Neural progenitor cell (in vitro differentiated cells): ENCODE data around the gene SLC6A5. TPM values are rescaled to one million over a fixed set of nuclear protein-coding genes. Genes with fewer than 3 reads are reported as not detected.
A peak's percentile ranks its signal among the peaks of the same experiment; 100 is the strongest.

Experiments used
- DNase-seq: peaks from one replicate; pipeline ENCODE4 v3.0.0-alpha.2; 2016; ENCODE audit warnings: low spot score
- H2AFZ ChIP-seq: fragments of 200-600 bp; sonication (generic); replicated peaks from 2 replicates; pipeline ENCODE4 v1.6.1; 2016; ENCODE audit warnings: antibody characterized with exemption
- H3F3A ChIP-seq: fragments of 200-600 bp; sonication (generic); 2 replicates; pipeline ENCODE4 v1.6.1; 2016; ENCODE audit warnings: antibody characterized with exemption, low read depth
- H3K27ac ChIP-seq: fragments of 200-600 bp; sonication (generic); 2 replicates; pipeline ENCODE4 v1.5.1; 2016; ENCODE audit warnings: mild to moderate bottlenecking
- H3K27me3 ChIP-seq: fragments of 200-600 bp; sonication (generic); 2 replicates; pipeline ENCODE4 v1.6.1; 2016; ENCODE audit warnings: mild to moderate bottlenecking, moderate library complexity
- H3K36me3 ChIP-seq: fragments of 200-600 bp; sonication (generic); 2 replicates; pipeline ENCODE4 v1.5.1; 2016
- H3K4me1 ChIP-seq: fragments of 200-600 bp; sonication (generic); 2 replicates; pipeline ENCODE4 v1.6.1; 2016; ENCODE audit warnings: mixed run types
- H3K4me2 ChIP-seq: fragments of 200-600 bp; sonication (generic); 2 replicates; pipeline ENCODE4 v1.6.1; 2016
- H3K4me3 ChIP-seq: fragments of 200-600 bp; sonication (generic); 2 replicates; pipeline ENCODE4 v1.5.1; 2016
- H3K79me2 ChIP-seq: fragments of 200-600 bp; sonication (generic); 2 replicates; pipeline ENCODE4 v1.6.1; 2016; ENCODE audit warnings: low read depth
- H3K9ac ChIP-seq: fragments of 200-600 bp; sonication (generic); 2 replicates; pipeline ENCODE4 v1.6.1; 2016
- H3K9me3 ChIP-seq: fragments of 200-600 bp; sonication (generic); 2 replicates; pipeline ENCODE4 v1.5.1; 2016; ENCODE audit warnings: low read depth
- H4K20me1 ChIP-seq: fragments of 200-600 bp; sonication (generic); 2 replicates; pipeline ENCODE4 v1.6.1; 2016; ENCODE audit warnings: low read depth
- H3K27ac Mint-ChIP-seq: 3 replicates; pipeline ENCODE4 v1.8.0; 2021; ENCODE audit warnings: mixed read lengths
- H3K27me3 Mint-ChIP-seq: 2 replicates; pipeline ENCODE4 v1.8.0; 2022; ENCODE audit warnings: low read depth, mild to moderate bottlenecking, inconsistent platforms, moderate library complexity, mixed read lengths; ENCODE audit not compliant: insufficient read depth
- H3K36me3 Mint-ChIP-seq: 3 replicates; pipeline ENCODE4 v1.8.0; 2021; ENCODE audit warnings: mixed read lengths
- H3K4me1 Mint-ChIP-seq: 3 replicates; pipeline ENCODE4 v1.8.0; 2021; ENCODE audit warnings: mixed read lengths
- H3K4me3 Mint-ChIP-seq: 3 replicates; pipeline ENCODE4 v1.8.0; 2021; ENCODE audit warnings: mild to moderate bottlenecking, moderate library complexity, mixed read lengths
- H3K9me3 Mint-ChIP-seq: 3 replicates; pipeline ENCODE4 v1.8.0; 2020; ENCODE audit warnings: mixed read lengths
- CTCF ChIP-seq: fragments of 200-600 bp; sonication (generic); IDR thresholded peaks from 2 replicates; pipeline ENCODE4 v1.5.1; 2017; ENCODE audit warnings: antibody characterized with exemption, mild to moderate bottlenecking
- EZH2 ChIP-seq: fragments of 200-600 bp; sonication (generic); IDR thresholded peaks from 2 replicates; pipeline ENCODE4 v1.6.1; 2017; ENCODE audit warnings: antibody characterized with exemption, mild to moderate bottlenecking, moderate library complexity
- EZH2phosphoT487 ChIP-seq: fragments of 200-600 bp; sonication (generic); IDR thresholded peaks from 2 replicates; pipeline ENCODE4 v1.6.1; 2017; ENCODE audit warnings: antibody characterized with exemption
- total RNA-seq: library from RNA; depleted of rRNA; stranded (reverse); fragments of >200 nt; gene quantifications from 2 replicates; pipeline ENCODE4 v1.2.3, GENCODE V29; 2015; ENCODE audit warnings: low replicate concordance

SLC6A5 gene
- total RNA-seq, 1 donor from 2014 or later, result not detected

- no peak overlapping the region for H2AFZ ChIP-seq
- Mint-ChIP-seq H3K36me3 (no peaks in the 10 kb centered on the region), H3K4me3 (no peak overlapping the region), H3K27me3 (peaks cover 46% of the 10 kb centered on the region), H3K27ac (no peak overlapping the region), H3K4me1 (peaks cover 6% of the 10 kb centered on the region), H3K9me3 (peaks cover 3% of the 10 kb centered on the region)
- H3K4me2 ChIP-seq, result no peak overlapping the region
- no peaks in the 10 kb centered on the region for H3K36me3 ChIP-seq
- no peak overlapping the region for H3K27ac ChIP-seq
- H3K79me2 ChIP-seq, result no peaks in the 10 kb centered on the region
- peaks cover 19% of the 10 kb centered on the region for H3K4me1 ChIP-seq
- peaks cover 12% of the 10 kb centered on the region for H3F3A ChIP-seq
- no peak overlapping the region for H3K4me3 ChIP-seq
- TF ChIP-seq EZH2phosphoT487, result no peak
- TF ChIP-seq EZH2, result no peak
- TF ChIP-seq CTCF, result no peak
- H3K9me3 ChIP-seq, result no peaks in the 10 kb centered on the region
- H4K20me1 ChIP-seq, result peaks cover 39% of the 10 kb centered on the region
- peaks cover 72% of the 10 kb centered on the region for H3K27me3 ChIP-seq
- H3K9ac ChIP-seq, result no peak overlapping the region
- DNase-seq, result no peak
Observed at GRCh38 chr11:20594274-20595061, 4.9 kb upstream of the SLC6A5 start.

DNA sequence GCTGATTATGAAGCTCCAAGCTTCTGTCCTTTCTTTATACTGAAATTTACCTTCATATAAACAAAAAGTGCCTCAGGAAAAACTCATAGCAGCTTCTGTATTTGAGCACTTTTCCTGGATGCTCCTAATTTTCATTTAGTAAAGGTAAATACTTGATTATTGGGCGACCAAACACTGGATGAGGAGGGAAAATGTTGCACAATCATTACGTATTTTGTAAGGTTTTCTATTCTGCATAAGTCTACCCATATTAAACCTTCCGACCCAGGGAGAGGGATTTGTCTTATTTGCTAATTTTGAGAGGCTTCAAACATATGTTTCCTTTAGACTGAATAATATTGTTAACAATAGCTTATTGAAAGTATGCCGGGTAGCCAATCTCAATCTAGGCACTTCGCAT lies 4.3 kb upstream of the SLC6A5 start:
- Mint-ChIP-seq H3K36me3 (no peaks in the 10 kb centered on the region), H3K27ac (no peak overlapping the region), H3K9me3 (peaks cover 5% of the 10 kb centered on the region), H3K4me1 (peaks cover 6% of the 10 kb centered on the region), H3K27me3 (peaks cover 51% of the 10 kb centered on the region), H3K4me3 (no peak overlapping the region)
- Histone ChIP-seq H3K27ac (no peak overlapping the region), H2AFZ (no peak overlapping the region), H3K9me3 (no peaks in the 10 kb centered on the region), H3F3A (peaks cover 19% of the 10 kb centered on the region), H4K20me1 (peaks cover 45% of the 10 kb centered on the region), H3K4me2 (no peak overlapping the region), H3K4me1 (peaks cover 14% of the 10 kb centered on the region), H3K9ac (no peak overlapping the region), H3K4me3 (no peak overlapping the region), H3K36me3 (no peaks in the 10 kb centered on the region), H3K27me3 (peaks cover 78% of the 10 kb centered on the region), H3K79me2 (no peaks in the 10 kb centered on the region)
- DNase-seq, result no peak
- TF ChIP-seq EZH2, result no peak
- no peak for TF ChIP-seq CTCF
- TF ChIP-seq EZH2phosphoT487, result no peak

DNA sequence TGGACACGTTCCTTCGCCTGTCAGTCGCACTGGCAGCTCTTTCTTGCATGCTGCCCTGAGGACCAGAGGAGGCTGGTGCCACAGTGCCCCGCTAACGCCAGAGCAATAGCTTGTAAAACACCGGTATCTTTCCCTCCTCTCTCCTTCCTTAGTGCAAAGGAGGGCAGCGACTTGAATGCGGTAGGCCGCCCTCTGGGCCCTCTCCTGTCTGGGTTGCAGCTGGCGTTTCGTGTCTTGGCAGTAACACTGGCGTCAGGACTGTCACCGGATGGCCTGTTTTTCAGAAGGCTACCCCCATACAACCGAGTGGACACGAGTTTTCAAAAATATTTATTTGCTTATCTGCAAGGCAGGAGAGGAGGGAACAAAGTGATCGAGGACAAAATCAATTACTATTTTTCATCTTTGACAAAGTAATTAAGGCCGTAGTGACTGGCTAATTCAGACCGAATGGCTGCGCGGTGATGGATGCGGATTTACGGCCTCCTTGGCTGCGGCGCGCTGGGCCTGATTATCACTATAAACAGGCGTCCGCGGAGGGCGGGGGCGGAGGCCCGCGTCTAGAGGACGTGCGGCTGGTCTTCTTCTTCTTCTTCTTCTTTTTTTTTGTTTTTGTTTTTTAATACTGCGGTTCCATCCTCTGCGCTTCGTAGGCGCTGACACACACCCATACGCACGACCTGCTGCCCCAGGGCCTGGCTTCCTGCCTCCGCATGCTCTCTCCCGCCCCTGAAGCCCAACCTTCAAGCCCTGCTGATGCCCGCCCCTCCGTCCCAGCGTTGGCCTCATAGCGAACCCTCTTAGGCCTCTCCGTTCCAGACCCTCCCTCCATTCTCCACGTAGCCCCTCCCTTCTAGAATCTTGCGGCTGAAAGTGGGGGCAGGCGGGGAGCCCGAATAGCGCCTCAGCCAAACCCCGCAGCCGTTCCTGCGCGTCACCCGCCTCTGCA lies 2.9 kb upstream of the SLC6A5 start:
- no peaks in the 10 kb centered on the region for H3K36me3 Mint-ChIP-seq
- Histone ChIP-seq H3K36me3 (no peaks in the 10 kb centered on the region), H3K9me3 (no peaks in the 10 kb centered on the region), H3K4me3 (peak overlapping the region; percentile 50), H3K79me2 (no peaks in the 10 kb centered on the region), H3K27me3 (peaks cover 92% of the 10 kb centered on the region), H3K4me1 (peaks cover 15% of the 10 kb centered on the region), H3K4me2 (peak overlapping the region; percentile 90), H2AFZ (peak overlapping the region; percentile 82), H3F3A (peaks cover 19% of the 10 kb centered on the region), H3K9ac (no peak overlapping the region), H4K20me1 (peaks cover 59% of the 10 kb centered on the region), H3K27ac (no peak overlapping the region)
- peak; percentile 65 for DNase-seq
- TF ChIP-seq EZH2phosphoT487 (no peak), CTCF (no peak), EZH2 (no peak)
- H3K27ac Mint-ChIP-seq, result no peak overlapping the region
- peaks cover 60% of the 10 kb centered on the region for H3K27me3 Mint-ChIP-seq
- peaks cover 10% of the 10 kb centered on the region for H3K9me3 Mint-ChIP-seq
- peak overlapping the region; percentile 74 for H3K4me3 Mint-ChIP-seq
- H3K4me1 Mint-ChIP-seq, result peaks cover 9% of the 10 kb centered on the region
